ENCODE results near the gene LFNG.

LFNG gene

DNA sequence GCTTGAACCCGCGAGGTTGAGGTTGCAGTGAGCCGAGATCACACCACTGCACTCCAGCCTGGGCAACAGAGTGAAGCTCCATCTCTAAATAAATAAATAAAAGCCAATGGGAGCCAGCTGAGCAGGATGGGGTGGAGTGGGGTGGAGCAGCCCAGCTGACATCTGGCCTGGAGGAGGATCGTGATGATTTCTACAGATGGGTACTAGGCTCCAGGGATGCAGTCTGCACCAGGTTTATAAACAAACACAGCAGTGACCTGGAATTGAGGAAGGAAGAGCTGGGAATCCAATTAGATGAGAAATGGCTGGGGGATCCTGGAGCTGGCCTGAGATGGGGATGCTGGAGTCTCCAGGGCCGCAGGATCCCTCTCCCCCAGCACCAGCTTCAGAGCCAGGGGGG is 36.1 kb upstream of the LFNG start:
- DNase-seq (ENCODE audit: low read depth in 2 of 2): no peak

DNA sequence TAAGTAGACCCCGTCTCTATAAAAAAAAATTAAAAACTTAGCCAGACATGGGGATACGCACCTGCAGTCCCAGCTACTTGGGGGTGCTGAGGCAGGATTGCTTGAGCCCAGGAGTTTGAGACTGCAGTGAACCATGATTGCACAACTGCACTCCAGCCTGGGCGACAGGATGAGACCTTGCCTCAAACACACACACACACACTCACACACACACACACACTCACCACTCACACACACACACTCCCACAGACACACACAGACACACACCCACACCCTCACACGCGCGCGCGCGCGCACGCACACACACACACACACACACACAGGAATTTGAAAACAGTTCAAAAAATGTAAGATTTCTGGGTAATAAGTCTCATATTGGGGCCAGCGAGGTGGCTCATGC is 34.7 kb upstream of the LFNG start:
- DNase-seq (ENCODE audit: low read depth in 2 of 2): no peak

DNA sequence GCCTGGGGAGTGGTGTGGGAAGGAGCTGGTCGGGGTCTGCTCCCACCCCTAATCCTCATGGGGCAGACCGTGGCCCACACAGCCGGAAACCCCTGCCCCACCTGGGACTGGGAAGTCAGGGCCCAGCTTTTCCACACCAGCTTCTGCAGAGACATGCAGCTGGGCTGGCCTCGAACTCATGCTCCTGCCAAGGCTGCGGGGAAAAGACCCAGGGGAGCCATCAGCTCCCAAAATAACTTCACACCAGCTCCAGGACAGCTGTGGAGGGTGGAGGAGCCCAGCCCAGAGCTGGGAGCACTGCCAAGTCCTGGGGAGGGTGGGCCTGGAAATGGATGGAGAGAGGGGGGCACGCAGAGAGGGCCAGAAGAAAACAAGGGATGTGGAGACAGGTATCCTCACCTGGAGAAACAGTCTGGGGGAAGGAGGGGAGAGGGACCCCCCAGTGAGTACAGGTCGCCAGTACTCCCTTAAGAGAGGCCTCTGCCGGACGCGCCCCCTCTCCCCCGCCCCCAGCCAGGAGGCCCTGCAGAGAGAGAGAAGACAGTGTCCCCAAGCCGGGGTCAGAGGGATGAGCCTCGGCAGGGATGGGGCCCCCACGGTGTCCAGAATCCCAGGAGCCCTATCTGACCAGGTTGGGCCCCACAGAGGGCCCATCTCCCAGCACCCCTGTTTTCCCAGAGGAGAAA is 31.8 kb upstream of the LFNG start:
- no peak for DNase-seq (ENCODE audit: low read depth in 2 of 2)

DNA sequence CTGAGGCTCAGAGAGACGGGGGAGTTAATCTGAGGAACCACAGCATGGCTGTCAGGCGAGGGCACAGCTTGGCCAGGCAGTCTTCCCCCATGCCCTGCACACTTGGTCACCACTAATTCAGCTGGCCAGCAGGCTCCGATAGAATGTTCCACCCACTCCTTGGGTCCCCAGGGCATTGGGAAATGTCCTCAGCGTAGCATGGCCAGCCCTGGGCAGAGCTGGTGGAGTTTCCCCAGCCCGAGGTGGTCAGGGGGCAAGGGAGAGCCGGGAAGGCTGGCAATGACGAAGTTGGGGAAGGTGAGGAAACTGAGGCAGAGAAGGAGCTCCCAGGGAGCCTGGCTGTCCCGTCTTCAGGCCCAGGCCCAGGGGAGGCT is 31.3 kb upstream of the LFNG start:
- no peak for DNase-seq (ENCODE audit: low read depth in 2 of 2)

DNA sequence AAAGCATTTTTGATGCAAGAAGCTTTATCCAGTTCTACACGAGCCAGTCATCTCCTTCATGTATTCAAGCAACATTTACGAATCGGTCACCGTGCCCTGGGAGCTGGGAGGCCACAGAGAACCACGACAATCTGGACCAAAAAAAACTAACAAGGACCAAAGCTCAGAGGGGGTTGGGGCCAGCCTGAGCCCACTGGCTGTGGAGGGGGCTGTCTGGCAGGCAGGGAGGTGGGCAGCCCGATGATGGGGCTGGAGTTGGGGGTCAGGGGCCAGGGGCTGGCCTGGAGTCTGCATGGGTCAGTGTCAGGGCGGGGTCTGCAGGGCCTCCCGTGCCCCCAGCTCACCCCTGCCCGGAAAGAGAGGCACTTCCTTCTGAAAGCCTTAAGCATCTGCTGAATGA is 30.9 kb upstream of the LFNG start:
- no peak for DNase-seq (ENCODE audit: low read depth in 2 of 2)

DNA sequence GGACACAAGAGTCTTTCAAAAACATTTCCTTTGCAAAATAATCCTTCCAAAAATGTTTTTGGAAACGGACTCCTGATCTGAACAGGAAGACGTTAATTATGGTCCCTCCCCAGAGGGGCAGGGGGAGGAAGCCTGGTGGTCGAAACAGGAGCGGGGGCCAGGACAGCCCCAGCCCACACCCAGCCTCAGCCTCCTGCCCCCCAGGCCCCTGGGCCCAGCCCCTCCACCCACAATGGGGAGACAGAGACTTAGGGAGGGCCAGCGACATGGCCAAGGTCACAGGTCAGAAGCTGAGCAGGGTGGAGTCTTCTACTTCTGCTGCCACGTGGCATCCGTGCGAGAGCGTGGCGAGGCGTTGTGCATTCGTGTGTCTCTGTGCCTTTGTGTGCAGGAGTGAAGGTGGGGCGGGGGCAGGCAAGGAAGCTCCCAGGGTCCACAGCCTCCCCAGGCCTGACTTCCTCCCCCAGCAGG is 29.4 kb upstream of the LFNG start:
- no peak for DNase-seq (ENCODE audit: low read depth in 2 of 2)

DNA sequence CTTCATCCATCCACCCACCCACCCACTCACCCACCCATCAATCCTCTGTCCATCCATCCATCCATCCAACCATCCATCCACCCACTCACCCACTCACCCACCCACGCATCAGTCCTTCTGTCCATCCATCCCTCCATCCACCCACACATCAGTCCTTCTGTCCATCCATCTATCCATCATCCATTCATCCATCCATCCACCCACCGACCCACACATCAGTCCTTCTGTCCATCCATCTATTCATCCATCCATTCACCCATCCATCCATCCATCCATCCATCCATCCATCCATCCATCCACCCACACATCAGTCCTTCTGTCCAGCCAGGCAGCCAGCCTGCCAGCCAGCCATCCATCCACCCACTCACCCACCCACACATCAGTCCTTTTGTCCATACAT is 27.5 kb upstream of the LFNG start:
- no peak for DNase-seq (ENCODE audit: low read depth in 2 of 2)

DNA sequence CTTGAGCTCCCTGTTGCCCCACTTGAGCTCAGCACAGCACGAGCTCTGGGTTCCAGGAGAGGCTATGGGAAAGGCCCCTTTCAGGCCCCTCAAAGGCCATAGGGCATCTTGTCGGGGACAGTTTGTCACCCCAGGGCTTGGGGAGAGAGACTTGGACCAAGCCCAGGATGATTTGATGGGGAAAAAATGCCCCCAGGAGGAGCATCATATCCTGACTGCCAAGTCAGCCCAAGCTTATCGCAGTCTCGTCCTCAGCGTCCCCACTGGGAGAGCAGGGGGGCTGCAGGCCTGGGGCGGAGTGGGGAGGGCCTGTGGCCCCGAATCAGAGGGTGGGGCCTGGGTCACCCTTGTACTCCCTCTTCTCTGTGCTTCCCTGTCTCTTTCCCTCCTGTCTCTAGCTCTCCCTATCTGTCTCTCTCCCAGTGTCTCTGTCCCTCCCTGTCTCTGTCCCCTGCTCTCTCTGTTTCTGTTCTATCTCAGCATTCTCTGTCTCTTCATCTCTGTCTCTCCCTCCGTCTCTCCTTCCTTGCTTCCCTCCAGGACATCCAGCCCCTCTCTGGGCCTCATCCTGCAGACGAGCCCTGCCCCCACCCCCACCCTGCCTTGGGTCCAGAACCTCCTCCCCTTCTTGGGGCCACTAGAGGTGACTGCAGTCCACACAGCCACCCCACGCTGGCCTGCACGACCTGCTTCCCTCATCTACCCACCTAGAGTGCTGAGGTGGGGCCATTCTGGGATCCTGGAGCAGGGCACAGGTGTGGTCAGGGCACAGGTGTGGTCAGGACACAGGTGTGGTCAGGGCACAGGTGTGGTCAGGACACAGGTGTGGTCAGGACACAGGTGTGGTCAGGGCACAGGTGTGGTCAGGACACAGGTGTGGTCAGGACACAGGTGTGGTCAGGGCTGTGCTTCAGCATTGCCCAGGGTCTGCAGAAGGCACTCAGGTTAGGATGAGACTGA is 26.1 kb upstream of the LFNG start:
- DNase-seq (ENCODE audit: low read depth in 2 of 2): no peak

DNA sequence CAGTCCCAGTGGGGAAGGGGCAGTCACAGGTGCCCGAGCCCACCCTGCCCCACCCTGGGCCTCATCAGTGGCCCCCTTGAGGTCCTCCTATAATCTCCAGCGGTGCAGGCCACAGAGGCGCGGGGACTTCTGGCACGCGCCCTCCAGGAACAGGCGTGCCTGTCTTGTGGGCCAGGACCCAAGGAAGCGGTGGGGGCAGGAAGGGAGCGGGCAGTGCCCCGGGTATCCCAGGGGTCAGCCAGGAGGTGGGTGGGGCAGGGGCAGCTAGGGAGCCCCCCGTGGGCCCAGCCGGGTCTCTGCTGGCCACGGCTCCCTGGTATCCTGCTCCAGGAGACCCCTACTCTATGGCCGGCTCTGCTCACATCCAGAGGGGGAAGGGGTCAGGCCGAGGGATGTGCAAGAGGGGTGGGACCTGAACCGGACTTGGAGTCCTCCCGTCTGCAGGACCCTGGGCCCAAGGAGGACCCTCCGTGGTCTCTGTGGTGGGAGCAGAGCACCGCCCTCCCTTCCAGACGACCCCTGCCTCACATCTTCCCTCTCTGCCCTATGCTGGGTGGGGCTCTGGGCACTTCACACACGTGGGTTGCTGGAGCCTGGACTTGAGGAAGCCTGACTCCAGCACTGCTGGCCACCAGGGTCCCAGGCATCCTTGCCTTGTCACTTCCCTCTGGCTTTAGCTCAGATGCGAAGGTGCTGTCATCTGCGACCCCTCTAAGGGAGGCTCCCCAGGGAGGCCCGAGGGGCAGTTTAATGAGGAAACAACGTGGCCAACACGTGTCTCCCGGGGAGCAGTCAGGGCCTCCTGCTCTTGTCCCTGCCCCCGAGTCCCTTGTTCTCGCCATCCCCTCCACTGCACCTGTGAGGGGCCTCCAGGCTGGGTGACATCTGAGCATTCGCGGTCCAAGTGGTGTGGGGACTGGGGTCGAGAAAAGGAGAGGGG is 25.1 kb upstream of the LFNG start:
- no peak for DNase-seq (ENCODE audit: low read depth in 2 of 2)

DNA sequence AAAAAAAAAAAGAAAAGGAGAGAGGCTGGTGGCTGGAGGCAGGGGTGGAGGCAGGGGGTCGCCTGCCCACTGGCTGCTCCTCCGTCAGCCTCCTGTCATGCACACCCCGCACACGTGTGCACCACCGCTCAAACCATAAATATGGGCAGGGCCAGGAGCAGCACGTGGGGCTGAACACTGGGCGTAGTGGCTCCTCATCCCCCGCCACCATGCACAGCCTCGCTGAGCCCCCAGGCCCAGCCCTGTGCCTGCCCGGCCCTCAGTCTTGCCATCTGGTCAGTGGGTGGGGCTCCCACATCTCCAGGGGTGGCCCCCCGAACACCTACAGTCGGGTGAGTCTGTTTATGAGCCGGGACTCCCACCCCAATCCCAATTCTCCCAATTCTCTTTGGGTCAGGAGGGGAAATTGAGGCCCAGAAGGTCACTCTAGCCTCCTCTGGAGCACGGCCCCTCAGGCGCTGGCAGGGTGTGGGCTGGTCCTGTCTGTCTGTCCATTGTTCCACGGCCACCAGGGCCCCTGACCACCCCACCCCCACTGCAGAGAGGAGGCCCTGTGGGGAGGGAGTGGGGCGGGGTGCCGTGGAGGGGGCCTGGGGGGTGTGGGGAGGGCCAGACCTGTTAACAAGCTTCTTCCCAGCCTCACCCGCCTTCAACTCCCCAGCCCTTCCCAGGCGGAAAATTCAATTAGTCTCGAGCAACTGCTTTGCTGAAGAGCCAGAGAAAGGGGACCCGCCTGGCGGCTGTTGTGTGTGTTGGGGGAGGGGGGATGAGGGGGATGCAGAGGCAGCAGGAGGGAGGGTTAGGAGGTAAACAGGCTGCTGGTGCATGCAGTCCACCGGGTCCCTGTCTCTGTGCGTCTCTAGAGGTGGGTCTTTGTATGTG is 23.9 kb upstream of the LFNG start:
- no peak for DNase-seq (ENCODE audit: low read depth in 2 of 2)

DNA sequence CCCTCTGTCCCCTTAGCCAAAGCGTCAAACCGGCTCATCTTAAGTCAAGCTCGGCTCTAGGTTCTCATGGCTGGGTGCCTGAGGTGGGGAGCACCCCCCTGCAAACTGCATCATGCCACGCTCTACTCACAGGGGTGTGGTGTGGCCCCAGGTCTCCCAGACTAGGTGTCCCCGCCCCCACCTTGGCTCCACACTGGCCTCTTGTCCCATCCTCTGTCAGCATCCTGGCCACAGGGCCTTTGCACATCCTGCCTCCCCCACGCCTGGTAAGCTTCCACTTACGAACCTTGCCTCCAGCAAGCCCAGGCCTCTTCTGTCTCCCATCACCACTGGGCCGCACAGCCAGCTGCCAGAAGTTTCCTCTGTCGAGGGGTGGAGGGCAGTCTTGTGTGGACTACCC is 23.2 kb upstream of the LFNG start:
- no peak for DNase-seq (ENCODE audit: low read depth in 2 of 2)

DNA sequence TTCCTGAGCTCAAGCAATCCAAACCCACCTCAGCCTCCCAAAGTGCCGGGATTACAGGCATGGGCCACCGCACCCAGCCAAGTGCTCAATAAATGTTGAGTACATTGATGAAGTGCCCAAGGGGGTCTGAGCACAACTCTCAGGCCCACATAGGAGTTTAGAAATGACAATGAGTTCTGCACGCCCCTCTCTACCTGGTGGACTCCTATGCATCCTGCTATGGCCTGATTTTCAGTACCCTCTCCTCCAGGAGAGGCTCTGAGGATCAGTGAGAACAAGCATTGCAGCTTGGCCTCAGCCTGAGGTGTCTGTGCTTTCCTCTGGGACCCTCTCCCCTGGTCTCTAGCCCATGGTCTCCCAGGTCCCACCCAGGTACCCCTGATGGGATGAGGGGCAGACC is 22.5 kb upstream of the LFNG start:
- no peak for DNase-seq (ENCODE audit: low read depth in 2 of 2)

DNA sequence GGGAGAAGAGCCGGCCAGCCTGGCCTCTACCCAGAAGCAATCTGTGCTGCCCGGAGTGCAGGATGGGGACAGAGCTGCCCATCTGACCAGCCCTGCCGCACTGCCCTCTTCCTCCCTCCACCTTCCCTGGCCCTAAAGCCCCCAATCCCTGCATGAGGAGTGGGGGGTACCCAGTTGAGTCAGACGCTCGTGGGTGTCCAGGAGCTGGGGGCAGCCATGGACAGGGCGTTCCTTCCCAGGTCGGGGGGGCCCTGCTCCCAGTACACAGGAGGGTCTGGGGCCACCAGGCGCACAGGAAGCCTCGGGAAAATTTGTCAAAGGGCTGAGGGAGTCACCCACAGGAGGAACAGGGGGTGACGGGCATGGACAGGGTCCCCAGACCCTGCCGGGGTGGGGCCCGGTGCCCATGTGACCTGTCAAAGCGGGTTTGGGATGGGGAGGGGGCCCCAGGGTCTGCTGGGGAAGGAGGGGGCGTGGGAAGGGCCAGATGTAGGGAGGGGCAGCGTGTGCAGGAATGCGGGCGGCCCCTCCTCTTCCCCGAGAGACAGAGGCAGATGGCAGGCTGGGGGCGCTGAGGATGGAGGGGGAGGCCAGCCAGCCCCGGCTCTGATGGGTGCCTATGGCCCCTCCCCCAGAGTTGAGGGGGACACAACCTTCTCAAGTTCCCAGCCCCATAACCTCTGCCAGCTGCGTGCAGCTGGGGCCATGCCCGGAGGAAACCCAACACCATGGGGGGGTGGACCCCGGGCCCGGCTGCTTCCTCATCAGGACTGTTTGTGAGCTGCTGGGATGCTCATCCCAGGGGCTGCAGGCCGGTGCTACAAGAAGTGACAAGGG is 21.9 kb upstream of the LFNG start:
- no peak for DNase-seq (ENCODE audit: low read depth in 2 of 2)

DNA sequence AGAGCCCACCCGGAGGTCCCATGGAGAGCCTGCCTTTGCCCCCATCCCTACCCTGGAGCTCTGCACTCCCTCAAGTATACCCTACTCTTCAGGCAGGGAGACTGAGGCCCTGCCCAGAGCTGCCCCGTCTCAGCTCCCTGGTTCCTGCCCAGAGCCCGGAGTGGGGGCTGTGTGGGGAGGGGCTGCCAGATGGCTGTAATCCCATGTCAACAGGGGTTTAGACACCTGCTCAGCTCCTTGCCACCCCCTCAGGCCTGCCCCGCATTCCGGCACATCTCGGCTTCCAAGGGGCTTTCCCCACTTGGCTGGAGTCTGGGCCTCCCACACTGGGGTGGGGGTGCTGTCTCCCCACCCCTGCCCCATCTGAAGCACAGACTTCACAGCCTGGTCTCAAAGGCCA is 20.9 kb upstream of the LFNG start:
- DNase-seq (ENCODE audit: low read depth in 2 of 2): no peak

DNA sequence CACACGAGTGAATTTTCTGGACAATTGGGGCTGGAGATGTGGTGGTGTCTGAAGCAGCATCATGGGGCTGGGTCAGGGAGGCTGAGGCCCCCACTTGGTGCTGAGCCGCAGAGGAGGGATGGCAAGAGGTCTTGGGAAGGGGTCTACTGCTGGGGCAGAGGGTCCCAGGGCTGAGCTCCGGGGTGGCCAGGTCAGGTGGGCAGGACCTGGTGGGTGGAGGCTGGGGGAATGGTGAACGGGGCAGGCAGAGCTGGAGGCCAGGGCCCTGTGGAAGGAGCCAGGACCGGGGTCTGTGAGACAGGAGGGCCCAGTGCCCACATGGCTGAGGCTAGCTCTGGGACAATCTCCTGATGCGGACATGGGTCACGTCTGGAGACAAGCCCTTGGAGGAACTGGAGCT is 20.4 kb upstream of the LFNG start:
- DNase-seq (ENCODE audit: low read depth in 2 of 2): no peak

DNA sequence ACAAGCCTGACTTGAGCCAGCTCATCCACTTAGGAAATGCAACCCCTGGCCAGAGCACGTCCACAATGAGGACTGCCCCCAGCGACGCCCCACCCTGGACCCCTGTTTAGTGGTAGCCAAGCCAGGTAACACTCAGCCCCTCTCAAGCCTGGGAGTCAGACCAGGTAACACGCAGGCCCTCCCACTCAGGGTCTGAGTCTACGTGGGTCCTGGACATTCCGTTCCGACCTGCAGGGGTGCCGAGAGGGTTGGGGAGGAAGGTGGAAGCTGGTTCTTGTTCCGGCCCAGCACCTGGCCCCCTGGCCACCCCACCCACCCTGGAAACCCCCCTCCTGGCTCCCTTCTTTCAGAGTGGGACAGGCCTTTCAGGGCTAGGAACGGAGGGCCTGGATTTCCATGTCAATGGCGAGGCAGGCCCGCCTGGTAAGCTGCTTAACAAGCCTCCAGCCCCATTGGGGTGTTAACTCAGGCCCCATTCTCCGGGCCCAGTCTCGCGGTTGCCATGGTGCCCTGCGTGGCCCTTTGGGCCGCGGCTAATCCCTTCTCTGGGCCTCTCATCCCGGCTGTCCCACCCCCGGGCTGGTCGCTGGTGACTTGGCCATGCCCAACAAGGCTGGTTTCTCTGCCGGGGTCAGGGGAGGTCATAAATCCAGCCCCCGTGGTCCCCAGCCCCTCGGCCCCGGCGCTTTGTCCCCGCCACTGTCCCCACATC is 19.7 kb upstream of the LFNG start:
- DNase-seq (ENCODE audit: low read depth in 2 of 2): no peak

DNA sequence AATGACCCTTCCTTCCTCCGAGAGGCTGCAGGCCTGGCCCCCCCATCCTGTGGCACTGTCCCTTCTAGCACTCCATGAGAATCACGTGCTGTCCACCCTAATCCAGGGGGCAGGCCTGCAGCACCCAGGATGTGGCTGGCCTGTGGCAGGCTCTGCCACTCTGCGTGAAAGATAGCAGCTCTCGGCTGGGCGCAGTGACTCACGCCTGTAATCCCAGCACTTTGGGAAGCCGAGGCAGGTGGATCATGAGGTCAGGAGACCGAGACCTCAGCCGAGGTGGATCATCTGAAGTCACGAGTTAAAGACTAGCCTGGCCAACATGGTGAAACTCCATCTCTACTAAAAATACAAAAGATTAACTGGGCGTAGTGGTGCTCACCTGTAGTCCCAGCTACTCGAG is 18.9 kb upstream of the LFNG start:
- no peak for DNase-seq (ENCODE audit: low read depth in 2 of 2)

DNA sequence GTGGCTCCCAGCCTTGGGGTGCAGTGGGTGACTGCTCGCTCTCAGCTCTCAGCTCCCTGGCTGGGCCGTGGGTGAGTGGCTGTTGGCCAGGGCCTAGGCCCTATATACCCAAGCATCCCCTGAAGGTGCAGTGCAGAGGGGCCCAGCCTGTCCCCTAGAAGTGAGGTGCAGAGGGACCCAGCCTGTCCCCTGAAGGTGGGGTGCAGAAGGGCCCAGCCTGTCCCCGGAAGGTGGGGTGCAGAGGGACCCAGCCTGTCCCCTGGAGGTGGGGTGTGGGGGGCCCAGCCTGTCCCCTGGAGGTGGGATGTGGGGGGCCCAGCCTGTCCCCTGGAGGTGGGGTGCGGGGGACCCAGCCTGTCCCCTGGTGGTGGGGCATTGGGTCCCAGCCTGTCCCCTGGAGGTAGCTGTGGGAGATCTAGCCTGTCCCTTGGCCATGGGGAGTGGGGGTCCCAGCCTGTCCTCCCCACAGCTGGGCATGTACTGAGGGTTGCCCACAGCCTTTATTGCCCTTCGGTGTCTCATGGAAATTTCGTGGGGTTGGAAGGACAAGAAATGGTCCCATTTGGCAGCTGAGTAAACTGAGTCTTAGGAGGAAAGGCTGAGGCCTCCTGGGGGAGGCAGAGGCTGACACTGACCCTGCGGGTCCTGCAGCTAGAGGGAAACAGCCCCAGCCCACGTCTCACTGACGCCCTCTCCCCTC is 17.5 kb upstream of the LFNG start:
- DNase-seq (ENCODE audit: low read depth in 2 of 2): no peak

DNA sequence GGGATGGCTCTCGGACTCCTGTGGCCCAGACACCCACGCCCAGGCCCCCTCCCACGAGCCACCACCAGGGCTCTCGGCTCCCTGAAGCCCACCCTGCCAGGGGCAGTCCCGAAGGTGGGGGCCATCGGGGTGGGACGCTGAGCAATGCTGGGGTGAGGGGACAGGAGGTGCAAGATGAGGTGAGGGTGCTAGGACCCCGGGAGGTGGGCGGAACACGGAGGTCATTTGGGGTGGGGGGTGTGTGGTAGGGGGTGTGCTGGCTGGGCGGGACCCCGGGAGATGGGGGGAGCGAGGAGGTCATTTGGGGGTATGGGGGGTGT is 17.0 kb upstream of the LFNG start:
- no peak for DNase-seq (ENCODE audit: low read depth in 2 of 2)

Data from stimulated activated CD4-positive, alpha-beta T cell treated with anti-CD3 and anti-CD28 coated beads, Interleukin-12 subunit alpha, Interleukin-12 subunit beta, amount 100 ng/mL, for 24 hours (primary cell).